Kasumi-1 (cell line): ENCODE measurements around the gene TMEM243.
A peak's percentile ranks its signal among the peaks of the same experiment; 100 is the strongest.
"Not testable (repeated sequence)": the region's sequence is repeated elsewhere in the genome, so short reads cannot be mapped to it uniquely, and the experiment has no call there.

ENCODE experiments used
- DNase-seq, 2 experiments: peaks; one replicate each; lab custom pipeline; 2025; lab: John Stamatoyannopoulos, UW

Gene TMEM243

GRCh38 chr7:87219545-87220025 is at the start of gene TMEM243:
TSS of gene TMEM243 (minus strand) at chr7:87219732. CDS start at chr7:87219503, 229 bp downstream.
- DNase-seq: peak; percentile 72 to 78

GRCh38 chr7:87267239-87267900 is 47.8 kb upstream of the TMEM243 start:
- no peak for DNase-seq

- DNase-seq: no peak
These were observed 44.0 kb upstream of the TMEM243 start for GRCh38 chr7:87263537-87263936.

GRCh38 chr7:87253589-87254087 is 34.1 kb upstream of the TMEM243 start:
- DNase-seq: no peak

- DNase-seq: not testable (repeated sequence)
These were observed 26.1 kb upstream of the TMEM243 start for GRCh38 chr7:87245671-87246070.

- DNase-seq: not testable (repeated sequence)
These were observed 19.0 kb upstream of the TMEM243 start for GRCh38 chr7:87238464-87239051.

GRCh38 chr7:87234949-87235348 is 15.4 kb upstream of the TMEM243 start:
- DNase-seq: no peak

GRCh38 chr7:87231711-87232110 is 12.2 kb upstream of the TMEM243 start:
- no peak for DNase-seq

- no peak for DNase-seq
These were observed 11.7 kb upstream of the TMEM243 start for GRCh38 chr7:87231258-87231657.

GRCh38 chr7:87226495-87226894 is 7.0 kb upstream of the TMEM243 start:
- peak in 1 of 2 experiments; percentile 8 for DNase-seq

GRCh38 chr7:87225696-87226095 is 6.2 kb upstream of the TMEM243 start:
- no peak for DNase-seq

- no peak for DNase-seq
These were observed 4.1 kb upstream of the TMEM243 start for GRCh38 chr7:87223666-87224065.

- no peak for DNase-seq
These were observed 1.2 kb upstream of the TMEM243 start for GRCh38 chr7:87220734-87221215.

GRCh38 chr7:87220026-87220733 is 648 bp upstream of the TMEM243 start:
- peak; percentile 29 to 48 for DNase-seq

- peak; percentile 67 to 71 for DNase-seq
These were observed 562 bp downstream of the TMEM243 start for GRCh38 chr7:87218796-87219544.

- no peak for DNase-seq
These were observed 1.4 kb downstream of the TMEM243 start for GRCh38 chr7:87217983-87218653.

GRCh38 chr7:87216701-87217508 is 2.6 kb downstream of the TMEM243 start:
- peak; percentile 22 to 31 for DNase-seq

GRCh38 chr7:87215046-87215445 is 4.5 kb downstream of the TMEM243 start:
- no peak for DNase-seq

- DNase-seq: no peak
These were observed 5.7 kb downstream of the TMEM243 start for GRCh38 chr7:87213811-87214210.

- DNase-seq: no peak
These were observed 6.3 kb downstream of the TMEM243 start for GRCh38 chr7:87213252-87213651.
